NCI-H1092 (cell line): Measurements from ENCODE around the gene ATP6V0D1.

Experiments
- DNase-seq: peaks from one replicate; lab custom pipeline; 2025; lab: John Stamatoyannopoulos, UW

ATP6V0D1 gene

GRCh38 chr16:67407176-67407787, 73.7 kb downstream of the ATP6V0D1 start:
- no peak for DNase-seq

- DNase-seq, result no peak
These were observed 74.6 kb downstream of the ATP6V0D1 start for GRCh38 chr16:67406111-67406971.

DNA sequence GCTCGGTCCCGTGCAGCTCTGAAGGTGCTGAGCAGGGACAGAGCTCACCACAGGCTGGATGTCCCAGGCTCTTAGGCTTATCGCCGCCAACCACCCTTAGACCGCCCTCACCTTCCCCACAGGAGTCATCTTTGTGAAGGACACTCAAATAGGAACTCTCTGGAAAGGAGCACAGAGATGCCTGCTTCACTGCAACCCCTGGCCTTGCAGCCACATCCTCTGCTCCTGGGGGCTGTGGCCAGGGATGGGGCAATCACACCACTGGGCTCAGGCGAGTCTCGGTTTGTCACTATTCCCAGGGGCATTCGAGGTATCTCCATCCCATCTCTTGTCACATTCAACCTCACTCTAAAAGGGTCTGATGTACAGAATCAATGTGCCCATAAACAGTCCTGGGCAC, 75.6 kb downstream of the ATP6V0D1 start:
- DNase-seq, result no peak

GRCh38 chr16:67404740-67405226, 76.2 kb downstream of the ATP6V0D1 start:
- no peak for DNase-seq

GRCh38 chr16:67403976-67404555, 76.9 kb downstream of the ATP6V0D1 start:
- DNase-seq, result no peak

DNA sequence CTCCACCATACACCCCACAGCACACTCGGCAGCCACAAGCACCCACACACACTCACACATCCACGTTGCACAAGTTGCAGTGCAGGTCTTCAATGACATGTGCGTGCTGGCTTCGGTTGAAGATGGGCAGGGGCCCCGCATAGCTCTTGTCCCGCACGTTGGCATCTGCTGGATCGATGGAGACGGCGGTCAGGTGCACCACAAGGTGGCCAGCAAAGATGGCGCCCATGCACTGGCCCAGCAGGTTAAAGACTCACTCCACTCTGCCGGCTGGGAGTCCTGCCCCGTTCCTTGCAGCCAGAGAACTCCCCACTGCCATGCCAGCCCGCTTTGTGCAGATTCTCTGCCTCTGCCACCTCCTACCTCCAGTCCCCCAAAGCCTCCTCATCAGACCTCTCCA, 80.1 kb downstream of the ATP6V0D1 start:
- DNase-seq, result no peak

DNA sequence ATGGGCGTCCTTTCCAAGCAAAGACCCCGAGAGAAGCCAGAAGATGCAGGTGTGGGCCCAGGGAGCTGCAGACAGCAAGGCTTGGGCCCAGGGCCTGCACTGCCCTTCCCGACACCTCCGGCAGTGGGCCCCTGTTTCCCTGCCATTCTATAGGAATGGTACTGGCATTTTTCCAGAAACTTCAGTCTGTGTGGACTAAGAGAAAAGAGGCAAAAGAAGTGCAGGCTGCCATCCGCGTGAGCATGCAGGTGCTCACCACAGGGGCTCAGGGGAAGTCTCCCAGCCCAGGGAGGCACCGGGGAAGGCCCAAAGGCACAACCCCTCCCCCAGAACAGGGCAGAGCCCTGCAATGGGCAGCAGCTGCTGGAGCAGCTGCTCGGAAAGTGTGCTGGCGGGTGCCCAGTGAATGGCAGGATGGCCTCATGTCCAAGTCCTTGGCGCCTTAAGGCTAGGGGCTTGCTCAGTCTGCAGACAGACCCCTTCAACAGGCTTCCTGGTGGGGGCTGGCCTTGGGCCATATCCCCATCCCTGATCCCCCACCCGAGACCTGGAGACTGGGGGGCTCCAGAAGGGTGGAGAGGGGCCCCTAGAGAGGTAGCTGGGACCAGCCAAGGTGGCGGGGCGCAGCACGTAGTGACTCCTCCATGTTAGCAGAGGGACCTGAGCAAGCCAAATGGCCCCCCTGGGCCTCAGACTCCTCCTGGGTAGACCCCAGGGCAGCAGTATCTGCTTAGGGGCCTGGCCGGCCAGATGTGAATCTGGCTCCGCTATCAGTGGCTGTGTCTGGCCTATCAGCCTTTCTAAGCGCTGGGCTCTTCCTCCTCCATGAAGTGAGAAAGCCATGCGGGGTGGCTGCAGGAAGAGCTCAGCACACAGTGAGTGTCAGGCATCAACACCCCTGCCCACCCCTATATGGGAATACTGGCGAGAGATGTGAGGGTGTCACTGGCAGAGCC, 80.9 kb downstream of the ATP6V0D1 start:
- DNase-seq, result peak; percentile 77

DNA sequence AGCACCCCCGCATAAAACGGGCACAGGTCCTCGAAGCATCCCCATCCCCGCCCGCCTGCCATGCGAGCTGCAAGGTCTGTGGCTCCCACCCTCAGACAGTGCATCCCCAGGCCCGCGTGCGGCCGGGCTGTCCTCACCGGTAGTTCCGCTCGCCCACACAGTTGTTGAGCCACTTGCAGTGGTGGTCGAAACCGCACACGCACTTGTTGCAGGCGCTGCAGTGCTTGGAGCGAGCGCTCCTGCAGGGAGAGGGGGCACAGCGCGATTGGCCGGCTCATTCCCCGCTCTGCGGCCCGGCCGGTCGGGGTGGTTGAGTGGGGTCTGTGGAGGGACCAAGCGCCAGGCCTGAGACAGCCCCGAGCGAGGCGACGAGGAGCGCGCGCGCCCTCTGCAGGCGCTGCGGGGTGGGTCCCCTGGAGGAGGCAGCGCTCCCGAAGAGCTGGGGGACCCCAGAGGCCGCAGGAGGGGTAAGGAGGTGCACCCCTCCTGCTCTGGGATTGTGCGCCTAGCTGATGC, 81.7 kb downstream of the ATP6V0D1 start:
- DNase-seq, result no peak

- no peak for DNase-seq
These were observed 82.3 kb downstream of the ATP6V0D1 start for GRCh38 chr16:67398546-67399217.

DNA sequence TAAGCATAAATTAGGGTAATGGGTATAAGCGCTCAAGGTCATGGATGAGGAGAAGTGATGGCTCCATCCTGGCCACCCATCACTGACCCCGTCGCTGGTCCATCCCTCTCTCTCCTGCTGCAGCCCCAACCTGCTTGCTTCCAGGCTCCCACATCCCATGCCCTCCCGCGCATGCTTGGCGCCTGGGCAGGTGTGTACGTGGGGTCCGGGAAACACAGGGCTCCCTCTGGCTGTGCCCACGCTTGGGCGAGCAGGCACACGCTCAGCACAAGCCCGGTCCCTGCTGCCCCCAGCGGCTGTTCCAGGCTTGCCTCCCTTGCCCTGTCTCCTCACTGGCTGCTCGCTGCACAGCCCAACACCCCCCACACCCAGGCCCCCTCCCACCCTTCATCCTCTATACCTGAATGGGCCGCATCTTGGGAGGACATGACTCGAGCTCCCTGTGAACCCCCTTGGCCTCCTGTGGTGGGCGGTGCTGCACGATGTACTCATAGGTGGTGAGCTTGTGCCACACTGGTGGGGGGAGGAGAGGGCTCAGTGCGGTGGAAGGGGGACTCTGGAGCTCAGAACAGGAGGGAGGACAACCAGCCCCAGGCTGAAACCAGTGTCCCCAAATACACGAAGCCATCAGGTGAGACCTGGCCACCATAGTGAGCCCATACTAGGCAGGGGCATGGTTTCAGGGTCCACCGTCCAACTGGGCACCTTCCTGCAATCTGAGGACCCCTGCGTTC, 83.0 kb downstream of the ATP6V0D1 start:
- DNase-seq, result no peak

DNA sequence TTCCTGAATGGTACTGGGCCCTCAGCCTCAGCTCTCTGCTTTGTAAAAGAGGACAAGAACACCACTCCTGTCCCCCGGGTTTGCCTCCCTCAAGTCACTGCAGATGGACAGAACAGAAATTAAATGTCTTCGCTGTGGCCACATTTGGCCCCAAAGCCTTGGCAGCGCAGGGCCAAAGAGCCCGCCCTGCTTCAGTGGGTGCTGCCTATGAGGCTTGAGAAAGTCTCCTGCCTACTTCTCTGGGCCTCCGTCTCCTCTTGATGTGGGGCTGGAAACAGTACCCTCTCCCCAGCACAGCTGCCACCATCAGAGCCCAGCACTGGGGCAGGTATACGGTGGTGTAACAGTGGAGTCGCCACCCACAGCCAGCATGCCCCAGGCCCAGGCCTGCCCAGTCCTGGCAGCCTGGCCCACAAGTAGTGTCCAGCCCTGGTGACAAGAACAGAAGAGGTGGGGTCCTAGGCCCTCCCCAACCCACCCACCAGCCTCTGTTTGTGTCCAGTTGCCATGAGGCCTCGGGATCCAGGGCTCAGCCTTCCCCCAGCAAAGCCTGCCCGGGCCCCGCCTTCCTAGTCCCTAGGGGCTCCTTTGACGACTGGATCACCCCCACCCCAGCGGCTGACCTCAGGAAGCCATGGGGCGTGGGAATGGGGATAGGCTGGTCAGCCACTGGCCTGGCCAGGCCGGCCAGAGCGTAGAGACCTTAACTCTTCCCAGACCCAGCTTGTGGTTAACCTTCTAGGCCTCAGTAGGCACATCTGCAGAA, 83.7 kb downstream of the ATP6V0D1 start:
- DNase-seq, result no peak

- peak; percentile 91 for DNase-seq
These were observed 84.6 kb downstream of the ATP6V0D1 start for GRCh38 chr16:67396159-67397035.

- peak; percentile 95 for DNase-seq
These were observed 85.3 kb downstream of the ATP6V0D1 start for GRCh38 chr16:67395458-67396158.

- DNase-seq, result no peak
These were observed 85.9 kb downstream of the ATP6V0D1 start for GRCh38 chr16:67395105-67395457.

DNA sequence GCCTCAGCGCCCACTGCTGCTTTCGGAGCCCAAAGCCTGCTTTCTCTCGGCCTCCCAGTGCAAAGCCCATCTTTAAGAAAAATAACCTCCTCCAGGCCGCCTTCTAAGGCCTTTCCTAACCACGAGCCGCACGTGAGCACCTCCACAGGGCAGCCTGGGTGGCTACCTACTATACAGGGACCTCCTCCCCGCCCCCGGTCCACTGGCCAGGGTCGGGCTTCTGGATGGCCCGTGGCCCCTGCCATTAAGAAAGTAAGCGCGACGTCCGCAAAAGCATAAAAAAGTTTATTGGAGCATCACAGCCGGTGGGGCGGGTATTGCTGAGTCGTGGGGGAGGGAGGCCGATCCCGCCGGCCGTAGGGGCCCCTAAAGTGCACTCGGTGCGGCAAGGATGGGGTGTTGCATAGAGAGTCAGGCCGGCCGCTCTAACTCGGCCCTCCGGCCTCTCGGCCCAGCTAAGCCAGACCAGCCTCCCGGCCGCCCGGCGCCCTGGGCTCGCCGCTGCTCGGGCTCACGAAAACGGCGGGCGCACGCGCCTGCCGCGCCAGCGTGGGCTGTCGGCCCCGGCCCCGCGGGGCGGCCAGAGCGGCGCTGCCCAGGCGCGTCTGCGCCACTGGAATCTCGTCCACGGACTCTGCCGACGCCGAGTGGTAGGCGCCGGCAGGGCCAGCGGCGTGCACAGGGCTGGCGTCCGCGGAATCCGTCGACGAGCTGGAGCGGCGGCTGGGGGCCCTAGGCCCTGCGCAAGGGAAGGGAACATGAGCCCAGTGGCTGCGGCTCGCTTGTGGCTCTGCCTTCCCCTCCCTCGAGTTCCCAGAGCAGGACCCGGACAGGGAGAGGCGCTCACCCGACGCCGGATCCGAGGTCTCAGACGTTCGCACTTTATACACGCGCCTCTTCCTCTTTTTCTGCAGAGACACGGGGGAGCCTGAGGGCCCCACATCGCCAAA, 86.5 kb downstream of the ATP6V0D1 start:
- DNase-seq, result no peak

DNA sequence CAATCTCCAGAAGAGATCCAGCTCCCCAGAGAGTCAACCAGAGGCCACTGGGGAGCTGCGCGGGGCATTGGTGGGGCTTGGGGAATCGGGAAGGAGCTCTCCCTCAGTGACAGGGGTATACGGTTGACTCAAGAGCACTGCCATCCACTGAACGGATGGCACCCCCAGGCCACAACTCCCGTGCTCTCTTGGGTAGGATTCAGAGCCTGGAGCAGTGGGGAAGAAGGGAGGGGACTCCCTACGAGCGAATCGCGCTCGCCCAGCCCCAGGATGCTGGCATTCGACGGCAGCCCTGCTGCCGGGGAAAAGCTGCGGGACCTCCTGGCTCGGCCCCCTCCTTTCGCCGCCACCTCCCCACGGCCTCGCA, 87.2 kb downstream of the ATP6V0D1 start:
- no peak for DNase-seq
